ENCODE data around the gene TTC29. TPM values are rescaled to one million over a fixed set of nuclear protein-coding genes. Genes with fewer than 3 reads are reported as not detected.

The TTC29 gene
- total RNA-seq, 4 donors from 2014 or later, result 0.27 to 0.67 TPM; not detected in 2

GRCh38 chr4:146959692-146960091, 14.0 kb upstream of the TTC29 start:
- no peaks in the 10 kb centered on the region for H3K27me3 ChIP-seq
- intact Hi-C loops (cut with DNase I), result no loop called here
- 97 to 98% methylated on average over 1 of the region's 1 CpG for WGBS, 2 donors
- H3K27ac ChIP-seq, result no peak overlapping the region
- no peaks in the 10 kb centered on the region for H3K36me3 ChIP-seq
- H3K4me3 ChIP-seq (replicated peaks in 1 of 3), result no peak overlapping the region
- no peak for TF ChIP-seq POLR2A (IDR thresholded peaks at IDR 0.05)
- no peak for TF ChIP-seq CTCF (IDR thresholded peaks at IDR 0.05)
- H3K4me1 ChIP-seq, result no peaks in the 10 kb centered on the region
- no peak for DNase-seq
- H3K9me3 ChIP-seq, result no peaks in the 10 kb centered on the region

GRCh38 chr4:146957237-146957636, 11.6 kb upstream of the TTC29 start:
- intact Hi-C loops (cut with DNase I), result no loop called here
- 78 to 88% methylated on average over 4 of the region's 4 CpGs for WGBS, 2 donors

GRCh38 chr4:146952896-146953295, 7.2 kb upstream of the TTC29 start:
- H3K27me3 ChIP-seq, result no peaks in the 10 kb centered on the region
- DNase-seq, result no peak
- no peaks in the 10 kb centered on the region for H3K9me3 ChIP-seq
- TF ChIP-seq POLR2A (IDR thresholded peaks at IDR 0.05) (no peak), CTCF (IDR thresholded peaks at IDR 0.05) (no peak)
- intact Hi-C loops (cut with DNase I), result no loop called here
- no peaks in the 10 kb centered on the region for H3K4me1 ChIP-seq
- WGBS, 2 donors, result 88 to 90% methylated on average over 2 of the region's 2 CpGs
- H3K27ac ChIP-seq, result no peak overlapping the region
- no peak overlapping the region for H3K4me3 ChIP-seq (replicated peaks in 1 of 3)
- no peaks in the 10 kb centered on the region for H3K36me3 ChIP-seq

More at GRCh38 chr4:146957237-146957636, 11.6 kb upstream of the TTC29 start:
- no peak for DNase-seq
- H3K4me1 ChIP-seq, result no peaks in the 10 kb centered on the region
- H3K36me3 ChIP-seq, result no peaks in the 10 kb centered on the region
- TF ChIP-seq CTCF (IDR thresholded peaks at IDR 0.05), result no peak
- TF ChIP-seq POLR2A (IDR thresholded peaks at IDR 0.05), result no peak
- no peak overlapping the region for H3K4me3 ChIP-seq (replicated peaks in 1 of 3)
- no peaks in the 10 kb centered on the region for H3K9me3 ChIP-seq
- no peaks in the 10 kb centered on the region for H3K27me3 ChIP-seq
- no peak overlapping the region for H3K27ac ChIP-seq

GRCh38 chr4:146949559-146949958, 3.9 kb upstream of the TTC29 start:
- no peaks in the 10 kb centered on the region for H3K9me3 ChIP-seq
- no peak for DNase-seq
- H3K4me1 ChIP-seq, result peaks cover 6 to 11% of the 10 kb centered on the region in 2 donors
- no peak overlapping the region for H3K27ac ChIP-seq
- no peaks in the 10 kb centered on the region for H3K27me3 ChIP-seq
- TF ChIP-seq CTCF (IDR thresholded peaks at IDR 0.05), result no peak
- TF ChIP-seq POLR2A (IDR thresholded peaks at IDR 0.05), result no peak
- no peak overlapping the region for H3K4me3 ChIP-seq (replicated peaks in 1 of 3)
- intact Hi-C loops (cut with DNase I), result no loop called here
- no peaks in the 10 kb centered on the region for H3K36me3 ChIP-seq

GRCh38 chr4:146943691-146944375, 1.8 kb downstream of the TTC29 start:
- intact Hi-C loops (cut with DNase I), result no loop called here
- Histone ChIP-seq H3K27me3 (no peaks in the 10 kb centered on the region), H3K4me3 (replicated peaks in 1 of 3) (no peak overlapping the region), H3K27ac (no peak overlapping the region), H3K36me3 (no peaks in the 10 kb centered on the region), H3K9me3 (no peaks in the 10 kb centered on the region), H3K4me1 (peaks cover 6 to 11% of the 10 kb centered on the region in 2 donors)
- TF ChIP-seq CTCF (IDR thresholded peaks at IDR 0.05), result no peak
- TF ChIP-seq POLR2A (IDR thresholded peaks at IDR 0.05), result no peak
- DNase-seq, result no peak
- 89% methylated on average over 3 of the region's 3 CpGs for WGBS, 2 donors

Data from thyroid gland (tissue), 4 donors.